Measurements from ENCODE around the gene KDM4B.

- no peak for TF ChIP-seq CTCF (IDR thresholded peaks at IDR 0.05)
- TF ChIP-seq GABPA (IDR thresholded peaks at IDR 0.05; ENCODE audit: low read depth) = no peak
- TF ChIP-seq EZH2phosphoT487 (IDR thresholded peaks at IDR 0.05; ENCODE audit: borderline replicate concordance, low read depth) = no peak
- no peak for TF ChIP-seq EP300 (IDR thresholded peaks at IDR 0.05; ENCODE audit: borderline replicate concordance in 1 of 2, low read depth in 1 of 2, low read length in 1 of 2)
Observed at GRCh38 chr19:5014941-5015340, 46.0 kb downstream of the KDM4B start.
